DMS153 treated with DMSO at 0.1 percent for 48 hours (cell line): ENCODE data around the gene EPHA2.
A peak's percentile ranks its signal among the peaks of the same experiment; 100 is the strongest.

ENCODE experiments used
- DNase-seq: peaks from one replicate; lab custom pipeline; 2025; ENCODE audit not compliant: unreplicated experiment; lab: John Stamatoyannopoulos, UW

The EPHA2 gene

DNA sequence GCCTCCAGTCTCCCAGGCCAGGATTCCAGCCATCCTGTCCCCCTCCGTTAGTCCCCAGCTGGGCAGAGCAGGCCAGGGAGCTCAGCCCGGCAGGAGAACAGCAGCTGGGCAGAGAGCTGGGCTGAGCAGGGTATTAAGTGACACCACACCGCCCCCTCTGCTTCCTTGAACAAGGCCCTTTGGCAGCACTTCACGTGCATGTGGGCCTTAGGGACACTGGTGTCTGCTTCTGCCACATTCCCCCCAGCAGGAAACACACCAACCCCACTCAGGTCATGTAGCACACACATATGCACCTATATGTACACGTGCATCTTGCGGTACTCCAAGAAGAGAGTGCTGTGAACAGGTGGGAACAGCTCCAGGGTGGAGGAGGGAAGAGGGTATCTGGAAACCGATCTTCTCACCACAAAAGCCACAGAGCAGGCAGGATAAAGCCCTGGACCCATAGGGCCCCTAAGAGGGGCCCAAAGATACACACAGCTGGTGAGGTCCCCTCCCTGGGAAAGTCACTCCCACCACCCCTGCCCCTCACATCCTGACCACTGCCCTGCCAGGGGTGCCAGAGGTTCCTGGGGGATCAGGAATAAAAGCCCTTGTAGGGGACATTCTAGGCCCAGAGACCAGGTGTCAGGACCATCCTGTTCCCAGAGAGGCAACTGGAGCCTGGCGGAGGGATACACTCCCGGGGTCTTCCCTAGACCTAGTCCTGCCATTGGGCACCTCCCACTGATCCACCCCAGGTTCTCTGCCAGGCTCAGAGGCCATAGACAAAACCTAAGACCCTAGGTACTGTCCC is 4.5 kb downstream of the EPHA2 start:
- no peak for DNase-seq

DNA sequence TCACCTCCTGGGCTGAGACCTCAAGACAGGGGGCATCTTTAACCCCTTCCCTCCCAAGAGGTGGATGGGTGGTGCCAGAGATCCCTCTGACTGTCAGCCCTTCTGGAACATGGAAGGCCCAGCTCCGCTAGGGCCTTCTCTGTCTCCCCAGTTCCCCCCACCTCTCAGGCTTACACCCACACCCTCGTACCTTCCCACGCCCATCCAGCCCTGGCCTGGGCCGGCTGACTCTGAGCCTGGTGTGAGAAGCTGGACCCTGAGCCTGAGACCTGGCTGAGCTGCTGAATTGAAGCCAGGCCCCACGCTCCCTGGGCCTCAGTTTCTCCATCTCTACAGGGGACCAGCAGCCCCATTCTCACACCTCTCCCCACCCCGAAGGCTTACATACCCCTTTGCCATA is 5.4 kb downstream of the EPHA2 start:
- DNase-seq = no peak

DNA sequence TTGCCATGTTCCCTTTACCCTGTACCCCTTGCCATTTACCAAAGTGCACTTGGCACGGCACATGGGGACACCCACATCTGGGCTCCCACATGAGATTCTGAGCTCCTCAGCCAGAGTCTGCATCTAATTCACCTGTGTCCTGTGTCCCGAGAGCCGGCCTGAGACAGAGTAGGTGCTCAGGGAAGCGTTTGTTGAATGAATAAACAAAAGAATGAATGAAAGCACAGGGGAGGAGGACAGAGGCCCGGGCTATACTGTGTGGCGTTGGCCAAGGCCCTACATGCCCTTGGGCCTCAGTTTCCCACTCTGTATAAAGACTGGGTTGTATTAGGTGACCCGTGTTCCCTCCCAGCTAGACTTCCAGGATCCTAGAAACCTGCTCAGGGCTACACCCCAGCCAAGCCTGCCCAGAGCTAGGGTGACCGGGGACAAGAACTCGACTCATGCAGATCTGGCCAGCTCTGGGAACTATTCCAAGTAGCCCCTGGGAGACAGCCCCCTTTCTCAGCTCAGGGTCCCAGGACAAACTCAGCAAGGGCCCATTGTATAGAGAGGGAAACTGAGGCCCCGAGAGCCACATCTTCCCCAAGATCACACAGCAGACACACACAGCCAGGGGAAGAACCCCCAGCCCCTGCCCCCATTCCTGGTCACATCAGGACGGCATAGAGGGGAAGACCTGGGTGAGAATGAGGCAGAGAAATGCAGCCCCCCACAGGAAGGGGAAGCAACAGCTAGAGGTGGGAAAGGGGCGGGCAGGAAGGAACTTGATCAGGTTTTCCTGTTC is 6.0 kb downstream of the EPHA2 start:
- no peak for DNase-seq

DNA sequence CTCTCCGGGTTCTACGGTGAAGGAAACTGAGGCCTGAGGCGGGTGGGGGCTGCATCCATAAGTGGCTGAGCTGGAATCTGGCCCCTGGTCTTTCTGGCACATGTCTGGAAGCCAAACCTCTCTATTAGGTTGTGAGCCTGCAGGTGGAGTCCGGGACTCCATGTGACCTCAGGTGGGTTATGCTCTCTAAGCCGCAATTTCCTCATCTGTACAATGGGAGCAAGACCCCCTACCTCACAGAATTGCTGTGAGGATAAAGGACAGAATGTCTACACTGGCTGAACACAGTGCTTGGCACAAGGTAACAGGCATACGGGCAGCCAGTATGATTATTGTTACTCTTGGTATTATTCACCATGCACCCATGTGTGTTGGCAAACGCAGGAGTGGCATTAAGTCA is 6.7 kb downstream of the EPHA2 start:
- DNase-seq = no peak

DNA sequence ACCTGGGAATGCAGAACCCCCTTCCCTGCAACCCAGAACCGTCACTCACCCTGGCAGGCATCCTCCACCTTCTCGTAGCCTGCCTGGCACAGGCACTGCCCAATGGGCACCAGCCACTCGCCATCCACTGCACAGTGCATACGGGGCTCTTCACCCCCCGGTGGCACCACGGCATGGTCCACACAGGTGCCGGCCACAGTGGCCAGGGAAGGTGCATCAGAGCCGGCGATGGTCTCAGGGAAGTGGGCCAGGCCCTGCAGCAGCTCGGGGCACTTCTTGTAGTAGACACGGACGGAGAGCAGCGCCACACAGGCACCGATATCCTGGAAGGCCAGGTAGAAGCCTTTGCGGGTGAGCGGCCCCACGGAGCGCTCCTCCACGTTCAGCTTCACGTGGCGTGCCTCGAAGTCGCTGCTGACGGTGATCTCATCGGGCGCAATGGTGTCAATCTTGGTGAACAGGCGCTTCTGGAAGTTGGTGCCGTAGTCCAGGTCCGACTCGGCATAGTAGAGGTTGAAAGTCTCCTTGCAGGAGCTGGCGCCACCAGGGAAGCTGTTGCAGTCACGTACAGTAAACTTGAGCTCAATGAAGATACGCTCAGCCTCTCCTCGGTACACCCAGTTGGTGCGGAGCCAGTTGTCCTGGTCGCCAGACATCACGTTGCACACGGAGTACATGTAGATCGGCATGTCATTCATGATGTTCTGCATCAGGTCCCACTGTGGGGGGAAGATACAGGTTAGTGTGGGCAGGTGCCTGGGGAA is 7.4 kb downstream of the EPHA2 start:
- no peak for DNase-seq

DNA sequence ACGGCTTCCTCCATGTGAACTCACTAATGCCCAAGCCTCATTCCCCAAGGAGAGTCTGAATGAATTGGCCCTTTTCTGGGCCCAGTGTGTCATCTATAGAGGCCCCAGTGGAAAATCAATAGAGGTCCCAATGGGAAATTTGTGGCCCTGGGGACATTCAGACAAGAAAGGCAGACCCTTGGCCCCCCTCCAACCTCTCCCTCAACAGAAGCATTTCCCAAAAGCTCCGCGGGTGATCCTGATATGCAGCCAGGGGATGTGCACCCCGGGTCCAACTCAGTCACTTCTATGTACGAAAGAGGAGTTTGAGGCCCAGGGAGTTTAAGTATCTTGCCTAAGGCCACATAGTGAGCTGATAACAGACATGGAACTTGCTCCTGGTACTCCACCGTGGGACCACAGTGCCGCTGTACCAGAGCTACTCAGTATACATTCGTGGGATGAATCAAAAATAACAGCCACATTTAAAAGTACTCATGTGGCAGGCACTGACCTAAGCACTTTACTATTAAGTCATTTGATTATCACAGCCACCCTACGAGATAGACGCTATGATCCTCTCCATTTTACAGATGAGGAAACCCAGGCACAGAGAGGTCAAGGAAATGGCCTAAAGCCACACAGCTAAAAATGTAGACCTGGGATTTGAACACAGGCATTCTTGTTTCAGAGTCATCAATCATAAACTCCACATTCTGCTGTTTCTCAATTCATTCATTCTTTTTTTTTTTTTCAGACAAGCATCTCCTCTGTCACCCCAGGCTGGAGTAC is 8.5 kb downstream of the EPHA2 start:
- no peak for DNase-seq

DNA sequence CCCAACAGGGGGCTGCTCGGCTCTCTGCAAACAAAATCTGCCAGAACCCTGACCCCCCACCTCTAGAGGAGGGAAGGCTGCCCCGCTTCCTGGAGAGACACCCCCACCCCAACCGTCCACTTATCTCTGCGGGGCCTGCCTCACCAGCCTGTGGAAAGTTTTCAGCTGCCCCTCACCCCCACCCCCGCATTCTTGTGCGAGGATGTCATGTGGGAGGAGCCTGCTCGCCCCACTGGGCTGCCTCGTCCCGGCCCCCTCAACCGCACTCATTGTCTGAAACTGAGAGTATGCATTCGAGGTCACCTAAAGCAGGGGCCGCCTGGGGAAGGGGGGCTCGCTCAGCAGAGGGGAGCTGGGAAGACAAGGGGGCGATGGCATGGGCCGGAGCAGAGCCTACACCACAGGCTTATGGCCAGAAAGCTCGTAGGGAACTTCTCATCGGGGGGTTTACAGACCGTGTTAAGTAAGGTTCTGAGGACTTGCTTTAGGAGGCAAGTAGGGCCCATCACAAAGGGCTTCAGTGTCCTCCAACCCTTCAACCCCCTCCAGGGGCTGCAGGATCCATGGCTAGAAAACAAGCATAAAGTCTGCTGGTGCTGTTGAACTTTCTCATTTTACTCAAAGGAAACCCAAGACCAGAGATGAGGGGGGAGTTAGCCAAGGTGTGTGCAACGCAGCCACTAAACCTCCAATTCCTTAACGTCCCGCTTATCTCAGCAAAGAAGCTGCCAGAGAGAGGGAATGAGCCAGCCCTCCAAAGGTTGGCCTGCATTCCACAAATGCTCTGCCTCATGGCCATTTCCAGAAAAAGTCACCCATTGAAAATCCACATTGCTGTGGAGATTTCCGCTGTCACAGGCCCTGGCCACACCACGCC is 9.4 kb downstream of the EPHA2 start:
- DNase-seq = no peak

DNA sequence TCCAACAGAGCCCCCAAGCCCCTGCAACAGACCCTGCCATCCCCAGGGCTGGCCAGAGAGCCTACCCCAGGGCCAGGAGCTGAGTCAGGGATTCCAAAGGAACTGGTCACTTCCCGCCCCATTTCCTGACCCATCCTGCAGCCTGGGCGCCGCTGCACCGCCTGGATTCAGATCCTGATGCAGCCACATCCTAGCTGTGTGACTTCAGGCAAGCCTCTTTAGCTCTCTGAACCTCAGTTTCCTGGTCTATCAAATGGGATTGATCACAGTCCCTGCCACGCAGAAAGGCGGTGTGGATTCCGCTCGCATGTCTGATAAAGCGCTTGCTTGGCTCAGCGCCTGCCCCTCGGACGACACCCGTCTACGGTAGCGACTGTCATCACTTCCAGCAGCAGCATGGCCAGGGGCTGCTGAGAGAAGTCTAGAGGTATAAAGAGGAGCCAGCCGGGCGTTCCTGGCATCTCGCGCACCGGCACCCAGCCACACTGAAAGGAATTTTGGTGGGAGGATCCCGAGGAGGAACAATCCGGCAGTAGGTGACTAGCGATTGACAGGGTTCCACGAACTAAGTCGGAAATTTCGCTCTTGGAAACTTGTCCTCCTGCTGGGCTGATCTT is 10.1 kb downstream of the EPHA2 start:
- no peak for DNase-seq

DNA sequence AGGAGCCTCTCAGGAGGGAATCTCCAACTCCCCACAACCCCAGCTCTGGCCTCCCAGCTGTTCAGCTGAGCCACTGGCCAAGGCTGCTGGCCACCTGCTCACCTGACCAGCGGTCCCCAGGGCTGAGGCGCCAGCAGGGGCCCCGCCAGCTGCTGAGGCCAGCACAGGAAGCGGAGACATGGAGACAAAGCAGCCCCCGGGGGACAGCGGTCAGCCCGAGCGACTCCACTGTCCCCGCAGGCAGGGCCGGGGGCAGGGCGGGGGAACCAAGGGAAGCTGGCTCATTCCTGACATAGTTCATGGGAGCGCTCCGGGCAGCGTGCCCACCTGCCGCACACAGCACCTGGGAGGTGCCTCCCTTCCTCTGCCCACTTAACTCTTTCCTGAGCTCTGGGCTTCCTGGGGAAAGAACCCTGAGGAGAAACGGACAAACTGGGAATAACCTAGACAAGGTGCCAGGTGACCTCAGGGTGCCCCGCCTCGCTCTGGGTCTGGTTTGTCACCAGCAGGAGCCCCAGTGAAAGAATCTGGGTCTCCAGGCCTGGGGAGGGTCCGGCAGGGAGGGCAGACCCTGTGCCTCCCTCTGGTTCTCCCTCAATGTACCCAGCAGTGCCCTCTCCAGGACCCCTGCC is 10.7 kb downstream of the EPHA2 start:
- peak; percentile 30 for DNase-seq

DNA sequence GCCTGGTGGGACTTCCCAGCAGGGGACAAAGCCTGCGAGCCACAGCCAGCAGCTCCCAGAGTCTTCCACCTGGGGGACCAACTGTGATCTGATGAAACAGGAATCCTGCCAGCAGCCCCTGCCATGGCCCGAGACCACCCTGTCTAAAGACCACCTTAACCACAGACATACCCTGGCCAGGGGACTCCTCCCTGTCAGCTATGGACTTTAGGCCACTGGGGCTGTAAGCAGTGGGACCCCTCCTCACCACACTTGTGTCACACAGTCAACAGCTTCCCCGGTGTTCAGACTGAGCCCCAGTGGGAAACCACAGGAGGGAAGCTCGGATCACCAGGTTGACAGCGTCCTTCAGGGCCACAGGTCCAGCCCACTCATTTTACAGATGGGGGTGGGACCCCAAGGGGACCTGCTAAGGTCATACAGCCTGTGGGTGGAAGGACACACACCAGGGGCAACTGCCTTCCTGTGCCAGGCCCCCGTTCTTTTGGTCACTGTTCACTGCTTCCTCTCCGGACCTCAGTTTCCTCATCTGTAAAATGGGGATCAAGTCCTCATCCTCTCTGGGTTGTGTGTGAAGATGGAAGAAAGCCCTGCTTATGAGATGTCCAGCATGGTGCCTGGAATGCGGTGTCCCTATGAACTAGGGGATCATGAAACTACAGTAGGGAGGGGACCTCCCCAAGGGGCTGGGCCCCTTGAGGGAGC is 11.4 kb downstream of the EPHA2 start:
- no peak for DNase-seq

DNA sequence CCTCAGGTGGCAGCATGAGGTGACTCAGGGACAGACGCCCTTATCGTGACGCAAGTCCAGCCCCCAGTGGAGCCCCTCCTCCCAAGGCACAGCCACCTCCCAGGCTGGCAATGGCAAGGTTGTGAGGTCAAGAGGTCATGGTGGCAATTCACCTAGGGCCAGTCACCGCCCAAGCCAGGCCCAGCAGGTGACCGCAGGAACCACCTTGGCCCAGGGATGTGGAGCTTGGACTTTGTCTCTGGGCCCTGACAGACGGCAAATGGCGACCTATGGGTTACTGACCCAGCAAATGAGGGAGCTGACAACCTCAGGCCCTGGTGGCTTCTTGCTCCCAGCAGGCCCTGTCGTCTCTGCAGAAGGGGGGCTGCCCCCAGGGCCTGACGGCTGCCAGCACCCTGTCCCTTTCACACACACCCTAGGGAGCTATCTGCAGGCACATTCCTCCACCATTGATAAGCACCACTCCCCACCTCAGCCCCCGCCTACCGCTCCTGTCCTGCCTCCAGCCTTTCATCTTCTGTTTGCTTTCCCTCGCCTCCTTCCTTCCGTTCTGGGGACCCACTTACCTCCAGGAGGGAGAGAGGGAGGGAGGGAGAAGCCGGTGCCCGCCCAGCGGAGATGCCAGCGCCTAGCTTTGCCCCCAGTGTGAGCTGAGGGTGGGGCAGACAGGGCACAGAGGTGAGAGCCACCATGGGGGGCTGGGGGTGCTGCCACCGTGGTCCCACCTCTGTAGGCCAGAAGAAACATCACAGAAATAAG is 12.1 kb downstream of the EPHA2 start:
- DNase-seq = peak; percentile 48

DNA sequence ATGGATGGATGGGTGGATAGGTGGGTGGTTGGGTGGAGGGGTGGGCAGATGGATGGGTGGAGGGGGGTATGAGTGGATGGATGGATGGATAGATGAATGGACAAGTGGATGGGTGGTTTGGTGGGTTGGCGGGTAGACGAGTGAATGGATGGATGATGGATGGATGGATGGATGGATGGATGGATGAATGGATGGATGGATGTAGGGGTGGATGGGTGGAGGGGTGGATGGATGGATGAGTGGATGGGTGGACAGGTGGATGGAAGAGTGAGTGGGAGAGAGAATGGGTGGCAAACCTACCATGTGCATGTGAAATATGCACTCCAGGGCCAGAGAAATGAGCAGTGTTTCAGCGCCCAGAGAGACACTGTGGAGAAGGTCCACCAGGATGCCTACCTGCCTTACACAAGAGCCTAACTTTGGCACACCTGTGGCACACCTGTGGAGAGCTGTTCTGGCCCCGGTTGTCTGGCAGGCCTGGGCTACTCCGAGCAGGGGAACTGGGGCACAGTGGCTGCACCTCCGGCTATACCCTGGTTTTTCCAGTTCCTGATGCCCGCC is 12.8 kb downstream of the EPHA2 start:
- no peak for DNase-seq

DNA sequence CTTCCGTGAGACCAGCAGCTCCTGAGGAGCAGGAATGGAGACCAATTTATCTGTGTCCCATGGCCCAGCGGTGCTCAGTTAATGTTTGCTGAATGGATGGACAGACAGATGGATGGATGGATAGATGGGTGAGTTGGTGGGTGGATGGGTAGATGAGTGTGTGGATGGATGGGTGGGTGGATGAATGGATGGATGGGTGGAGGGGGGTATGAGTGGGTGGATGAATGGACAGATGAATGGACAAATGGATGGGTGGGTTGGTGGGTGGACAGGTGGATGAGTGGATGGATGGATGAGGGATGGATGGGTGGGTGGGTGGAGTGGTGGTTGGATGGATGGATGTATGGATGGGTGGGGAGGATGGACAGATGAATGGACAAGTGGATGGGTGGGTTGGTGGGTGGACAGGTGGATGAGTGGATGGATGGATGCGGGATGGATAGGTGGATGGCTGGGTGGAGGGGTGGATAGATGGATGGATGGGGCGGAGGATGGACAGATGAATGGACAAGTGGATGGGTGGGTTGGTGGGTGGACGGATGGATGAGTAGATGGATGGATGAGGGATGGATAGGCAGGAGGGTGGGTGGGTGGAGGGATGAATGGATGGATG is 13.4 kb downstream of the EPHA2 start:
- no peak for DNase-seq

DNA sequence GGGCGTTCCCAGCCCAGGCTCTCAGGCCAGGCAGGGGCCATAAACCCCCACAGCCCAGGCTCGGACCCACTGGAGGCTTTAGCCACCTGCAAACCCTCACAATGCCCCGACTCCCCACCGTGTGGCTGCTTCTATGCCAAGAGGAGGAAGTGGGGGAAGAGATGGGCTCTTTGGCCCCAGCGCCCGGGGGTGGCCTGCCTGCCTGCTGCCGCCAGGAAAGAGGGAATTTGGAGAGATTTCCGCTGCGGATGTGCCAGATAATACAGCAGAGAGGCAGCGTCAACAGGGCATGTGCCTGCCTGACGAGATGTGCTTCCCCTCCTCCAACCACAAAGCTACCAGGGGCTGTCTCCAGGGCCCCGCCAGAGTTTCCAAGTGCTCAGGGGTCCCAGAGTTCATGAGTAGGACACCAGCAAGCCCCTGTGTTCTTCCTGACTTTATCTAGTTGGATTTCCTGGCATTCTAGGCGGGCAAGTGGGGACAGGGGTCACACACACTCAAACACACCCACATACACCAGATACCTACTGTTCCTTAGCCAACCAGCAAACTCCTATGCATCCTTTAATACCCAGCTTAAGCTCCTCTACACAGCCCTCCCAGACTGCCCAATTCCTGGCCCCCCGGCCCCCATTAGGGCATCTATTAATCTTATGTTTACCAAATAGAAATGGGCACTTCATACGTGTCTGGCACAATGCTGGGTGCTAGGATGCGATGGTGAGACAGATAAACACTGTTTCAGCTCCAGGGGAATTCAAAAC is 14.1 kb downstream of the EPHA2 start:
- DNase-seq = no peak

DNA sequence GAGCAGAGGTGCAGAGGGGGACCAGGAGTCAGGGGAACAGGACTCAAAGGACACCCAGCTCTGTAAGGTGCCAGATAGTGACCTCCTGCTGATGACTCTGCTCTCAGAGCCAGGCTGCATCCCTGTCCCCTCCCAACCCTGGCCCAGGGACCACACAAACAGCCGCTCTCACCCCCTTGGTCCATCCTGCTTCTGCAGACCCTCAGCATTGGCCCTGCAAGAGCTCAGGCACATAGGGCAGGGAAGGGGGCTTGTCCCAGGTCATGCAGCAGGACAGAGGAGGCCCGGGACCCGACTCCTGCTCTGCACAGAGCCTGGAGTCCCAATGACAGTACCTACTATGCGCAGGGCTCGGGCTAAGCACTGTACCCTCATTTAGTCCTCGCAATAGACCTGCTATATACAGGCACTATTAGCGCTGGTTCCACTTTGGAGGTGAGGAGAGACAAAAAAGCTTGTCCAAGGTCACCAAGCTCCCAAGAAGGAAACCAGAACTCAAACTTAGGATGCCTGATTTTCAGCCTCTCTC is 15.7 kb downstream of the EPHA2 start:
- no peak for DNase-seq

DNA sequence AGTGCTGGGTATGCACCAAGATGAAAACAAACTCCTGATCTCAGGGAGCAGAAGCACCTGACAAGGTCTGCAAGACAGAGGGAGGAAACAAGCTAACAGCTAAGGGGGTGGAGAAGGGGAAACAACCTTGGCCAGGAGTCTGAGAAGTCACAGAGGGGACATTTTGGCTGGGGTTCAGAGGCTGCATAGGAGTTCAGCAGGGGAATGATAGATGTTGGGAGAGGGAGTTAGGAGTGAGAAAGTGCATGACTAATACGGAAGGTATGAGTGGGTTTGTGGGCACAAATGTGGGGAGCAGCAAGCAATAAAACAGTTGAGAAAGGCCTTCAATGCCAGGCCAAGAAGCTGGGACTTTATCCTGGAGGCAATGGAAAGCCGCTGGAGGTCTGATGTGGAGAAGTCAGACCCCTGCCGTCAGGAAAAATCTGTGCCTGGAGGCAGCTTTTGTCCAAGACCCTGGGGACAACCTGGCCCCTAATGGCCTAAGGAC is 16.4 kb downstream of the EPHA2 start:
- no peak for DNase-seq
